Bronchial epithelial cell (primary cell): ENCODE results near the gene LDAH. TPM values are rescaled to one million over a fixed set of nuclear protein-coding genes. Genes with fewer than 3 reads are reported as not detected.

Experiments used
- DNase-seq: peaks from one replicate; pipeline ENCODE4 v3.0.0-alpha.2; 2010; ENCODE audit warnings: low read depth
- FAIRE-seq: peaks from 2 replicates; lab custom pipeline; 2011; peaks lifted over from hg19 to GRCh38; lab: Jason Lieb, UNC
- H3K27me3 ChIP-seq: 2 replicates; pipeline ENCODE4 v1.5.1; 2011; ENCODE audit warnings: low read length; ENCODE audit not compliant: control insufficient read depth, insufficient read depth
- H3K36me3 ChIP-seq: 2 replicates; pipeline ENCODE4 v1.5.1; 2011; ENCODE audit warnings: low read length; ENCODE audit not compliant: control insufficient read depth, insufficient read depth
- H3K4me3 ChIP-seq: 2 replicates; pipeline ENCODE4 v1.5.1; 2011; ENCODE audit warnings: mild to moderate bottlenecking, low read depth, low read length, control low read depth
- total RNA-seq: library from RNA; depleted of rRNA; stranded (reverse); fragments of >200 nt; gene quantifications from 2 replicates; pipeline ENCODE4 v1.2.1, GENCODE V29; 2014
- TF ChIP-seq, protein P1 (sequence below): IDR thresholded peaks from 2 replicates; pipeline ENCODE4 v1.5.1; 2011; ENCODE audit warnings: mild to moderate bottlenecking, moderate library complexity, low read length, control low read depth, inconsistent platforms; ENCODE audit not compliant: insufficient read depth, severe bottlenecking

Gene LDAH
- total RNA-seq, 1 donor from 2014 or later: 8.4 TPM

DNA sequence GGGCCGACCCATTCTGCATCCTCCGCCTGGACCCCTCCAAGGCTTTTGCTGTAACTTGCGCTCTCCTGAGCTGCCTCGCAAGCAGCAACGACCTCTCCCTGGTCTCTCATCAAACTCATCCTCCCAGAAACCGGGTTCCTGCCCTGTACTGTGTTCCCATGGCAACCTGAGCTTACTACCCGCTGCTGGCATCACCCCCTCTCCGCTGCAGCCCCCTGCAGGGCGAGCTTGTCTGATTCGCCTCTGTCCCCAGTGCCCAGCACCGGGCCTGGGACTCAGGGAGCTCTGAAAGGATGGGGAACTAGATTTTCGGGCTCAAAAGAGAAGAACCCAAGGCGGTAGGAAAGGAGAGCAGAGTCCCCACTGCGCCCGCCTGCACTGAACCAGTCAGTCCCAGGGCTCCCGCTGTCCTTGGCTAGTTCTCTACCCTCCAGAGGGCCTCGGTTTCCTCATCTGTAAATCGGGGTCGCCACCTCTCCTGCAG, 172.5 kb downstream of the LDAH start:
- H3K27me3 ChIP-seq: no peaks in the 10 kb centered on the region
- peak; percentile 22 for DNase-seq
- TF ChIP-seq, protein P1, sequence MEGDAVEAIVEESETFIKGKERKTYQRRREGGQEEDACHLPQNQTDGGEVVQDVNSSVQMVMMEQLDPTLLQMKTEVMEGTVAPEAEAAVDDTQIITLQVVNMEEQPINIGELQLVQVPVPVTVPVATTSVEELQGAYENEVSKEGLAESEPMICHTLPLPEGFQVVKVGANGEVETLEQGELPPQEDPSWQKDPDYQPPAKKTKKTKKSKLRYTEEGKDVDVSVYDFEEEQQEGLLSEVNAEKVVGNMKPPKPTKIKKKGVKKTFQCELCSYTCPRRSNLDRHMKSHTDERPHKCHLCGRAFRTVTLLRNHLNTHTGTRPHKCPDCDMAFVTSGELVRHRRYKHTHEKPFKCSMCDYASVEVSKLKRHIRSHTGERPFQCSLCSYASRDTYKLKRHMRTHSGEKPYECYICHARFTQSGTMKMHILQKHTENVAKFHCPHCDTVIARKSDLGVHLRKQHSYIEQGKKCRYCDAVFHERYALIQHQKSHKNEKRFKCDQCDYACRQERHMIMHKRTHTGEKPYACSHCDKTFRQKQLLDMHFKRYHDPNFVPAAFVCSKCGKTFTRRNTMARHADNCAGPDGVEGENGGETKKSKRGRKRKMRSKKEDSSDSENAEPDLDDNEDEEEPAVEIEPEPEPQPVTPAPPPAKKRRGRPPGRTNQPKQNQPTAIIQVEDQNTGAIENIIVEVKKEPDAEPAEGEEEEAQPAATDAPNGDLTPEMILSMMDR: no peak
- no peaks in the 10 kb centered on the region for H3K36me3 ChIP-seq
- FAIRE-seq: no peak
- peak overlapping the region; percentile 73 for H3K4me3 ChIP-seq

DNA sequence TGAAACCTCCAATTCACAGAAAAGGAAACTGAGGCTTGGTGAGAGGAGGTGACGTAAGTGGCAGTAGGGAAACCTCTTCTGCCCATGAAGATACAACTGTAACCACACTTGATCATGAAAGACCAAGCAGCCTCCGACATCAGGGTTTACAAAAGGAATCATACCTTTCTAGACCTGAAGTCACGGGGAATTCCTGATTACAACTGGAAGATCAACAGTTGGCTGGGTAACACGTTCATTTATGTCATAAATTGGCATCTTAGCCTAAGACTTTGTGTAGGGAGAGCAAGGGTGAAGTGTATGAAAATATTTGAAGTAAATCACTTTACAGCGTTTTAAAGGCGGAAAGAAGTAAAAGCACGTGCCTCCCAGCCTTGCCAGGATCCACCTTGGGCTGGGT, 172.9 kb downstream of the LDAH start:
- no peaks in the 10 kb centered on the region for H3K27me3 ChIP-seq
- TF ChIP-seq, protein P1: no peak
- peaks cover 1% of the 10 kb centered on the region for H3K36me3 ChIP-seq
- H3K4me3 ChIP-seq: peak overlapping the region; percentile 73
- DNase-seq (peak; percentile 56), FAIRE-seq (no peak)

DNA sequence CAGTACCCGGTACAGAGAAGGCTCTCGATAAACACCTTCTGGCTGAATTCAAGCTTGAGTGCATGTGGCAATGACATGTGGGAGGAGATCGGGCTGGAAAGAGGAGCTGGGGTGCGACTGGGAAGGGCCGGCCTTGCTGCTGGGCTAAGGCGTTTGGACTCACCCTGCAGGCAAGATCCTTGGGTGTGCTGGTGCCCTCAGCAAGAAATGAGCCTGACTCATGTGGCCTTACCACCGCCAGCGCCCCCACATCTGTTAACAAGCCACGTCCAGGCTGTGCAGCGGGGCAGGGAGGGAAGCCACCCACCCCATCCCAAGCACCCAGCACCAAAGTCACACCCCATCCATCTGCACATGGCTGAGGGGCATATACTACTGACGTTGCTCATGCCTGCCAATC, 173.3 kb downstream of the LDAH start:
- TF ChIP-seq, protein P1: no peak
- DNase-seq (peak; percentile 13), FAIRE-seq (no peak)
- H3K27me3 ChIP-seq: no peaks in the 10 kb centered on the region
- peaks cover 1% of the 10 kb centered on the region for H3K36me3 ChIP-seq
- H3K4me3 ChIP-seq: no peak overlapping the region

DNA sequence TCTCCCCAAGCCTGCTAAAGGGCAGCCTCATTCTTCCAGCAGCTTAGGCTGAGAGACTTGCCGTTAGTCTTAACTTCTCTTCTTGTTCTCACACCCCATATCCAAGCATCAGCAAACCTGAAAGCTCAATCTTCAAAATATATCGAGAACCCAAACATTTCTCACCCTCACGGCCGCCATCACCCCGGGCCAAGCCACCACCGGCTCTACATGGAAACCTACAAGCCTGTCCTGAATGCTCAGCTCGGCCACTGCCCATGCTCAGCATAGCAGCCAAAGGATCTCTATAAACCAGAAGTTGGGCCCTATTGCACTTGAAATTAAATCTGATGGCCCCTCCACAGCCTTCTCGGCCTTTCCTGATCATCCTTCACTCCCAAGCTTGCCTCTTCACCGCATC, 174.1 kb downstream of the LDAH start:
- H3K36me3 ChIP-seq: peaks cover 1% of the 10 kb centered on the region
- H3K4me3 ChIP-seq: no peak overlapping the region
- TF ChIP-seq, protein P1: no peak
- no peaks in the 10 kb centered on the region for H3K27me3 ChIP-seq
- DNase-seq (no peak), FAIRE-seq (no peak)

DNA sequence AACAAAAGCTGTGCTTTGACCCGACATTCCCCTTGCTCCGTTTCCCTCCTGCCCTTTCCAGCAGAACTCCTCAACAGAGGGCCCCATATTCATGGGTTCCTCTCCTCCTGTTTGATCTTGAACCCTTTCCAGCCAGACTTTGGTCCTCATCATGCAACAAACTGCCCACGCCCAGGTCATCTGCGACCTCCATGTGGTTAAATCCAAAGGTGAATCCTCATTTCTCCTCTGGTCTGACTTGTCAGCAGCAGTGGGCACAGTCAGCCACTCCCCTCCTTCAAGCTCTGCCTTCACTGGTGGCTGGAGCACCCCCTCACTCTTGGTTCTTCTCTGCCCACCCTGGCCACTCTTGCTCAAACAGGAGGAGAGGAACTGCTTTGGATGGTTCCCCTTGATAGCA, 174.7 kb downstream of the LDAH start:
- no peak for DNase-seq
- H3K27me3 ChIP-seq: no peaks in the 10 kb centered on the region
- no peak overlapping the region for H3K4me3 ChIP-seq
- TF ChIP-seq, protein P1: no peak
- no peak for FAIRE-seq
- peaks cover 1% of the 10 kb centered on the region for H3K36me3 ChIP-seq

DNA sequence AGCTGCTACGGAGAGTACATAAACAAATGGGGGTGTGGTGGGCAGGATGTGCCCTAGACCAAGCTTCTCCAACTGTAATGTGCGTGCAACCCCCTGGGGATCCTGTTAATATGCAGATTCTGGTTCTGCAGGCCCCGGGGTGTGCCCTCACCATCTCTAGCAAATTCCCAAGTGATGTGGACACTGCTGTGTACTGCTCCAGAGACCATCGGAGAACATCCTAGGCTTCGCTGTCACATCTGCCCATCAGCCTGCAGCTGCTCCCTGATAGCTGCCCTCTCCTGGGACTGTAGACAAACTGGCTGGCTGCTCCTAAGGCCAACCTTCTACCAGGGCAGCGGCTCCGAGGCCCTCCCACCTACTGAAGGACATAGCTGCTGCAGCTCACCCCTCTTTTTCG, 175.2 kb downstream of the LDAH start:
- FAIRE-seq: no peak
- TF ChIP-seq, protein P1: no peak
- Histone ChIP-seq H3K36me3 (peaks cover 1% of the 10 kb centered on the region), H3K4me3 (no peak overlapping the region), H3K27me3 (no peaks in the 10 kb centered on the region)
- no peak for DNase-seq
